ENCODE results near the gene NT5C2. TPM values are rescaled to one million over a fixed set of nuclear protein-coding genes. Genes with fewer than 3 reads are reported as not detected.

The NT5C2 gene
- total and polyA plus RNA-seq, 2 donors (not counting 3 experiments of a cell fraction or from before 2014, with no cell fraction given) = 47.2 to 69.9 TPM

DNA sequence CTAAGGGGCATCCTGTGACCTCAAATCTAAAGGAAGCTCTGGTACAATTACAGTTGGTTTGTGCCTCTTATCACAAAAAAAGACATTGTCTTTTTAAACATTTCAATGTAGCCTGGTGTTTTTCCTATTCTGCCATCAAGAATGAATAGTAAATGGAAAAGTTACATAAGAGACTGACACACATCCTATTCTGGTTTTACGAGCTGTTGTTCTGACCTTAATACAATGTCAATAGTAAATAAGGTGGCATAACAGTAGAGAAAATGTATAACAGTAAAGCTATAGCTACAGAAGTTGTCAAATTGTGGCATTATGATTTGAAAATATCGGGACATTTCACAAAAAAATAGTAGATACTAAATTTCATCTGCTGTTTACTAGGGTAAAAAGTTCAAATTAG lies 88.4 kb downstream of the NT5C2 start:
- Histone ChIP-seq H3K79me2 (ENCODE audit: control insufficient read depth, insufficient read depth, low read length) (peaks cover 8% of the 10 kb centered on the region), H3K4me2 (ENCODE audit: insufficient read depth, low read length) (no peak overlapping the region), H3K9me1 (replicated peaks; ENCODE audit: control insufficient read depth, extremely low read depth, insufficient read depth, low read length) (no peaks in the 10 kb centered on the region), H3K27me3 (ENCODE audit: control insufficient read depth in 2 of 2, insufficient read depth in 2 of 2, low read length in 2 of 2) (no peaks in the 10 kb centered on the region), H3K27ac (ENCODE audit: insufficient read depth, low read depth, low read length) (no peak overlapping the region), H3K9ac (replicated peaks; ENCODE audit: extremely low read depth, insufficient read depth, low read length) (no peak overlapping the region), H3K4me3 (replicated peaks in 1 of 3; ENCODE audit: insufficient read depth in 1 of 3, low read depth in 1 of 3, low read length in 3 of 3) (no peak overlapping the region), H3K9me3 (replicated peaks; ENCODE audit: control insufficient read depth, insufficient read depth, low read length) (no peaks in the 10 kb centered on the region), H3K36me3 (ENCODE audit: control insufficient read depth in 2 of 2, extremely low read depth in 1 of 2, insufficient read depth in 2 of 2, low read length in 2 of 2) (peaks cover 10 to 18% of the 10 kb centered on the region in 2 experiments), H2AFZ (ENCODE audit: low read depth, low read length) (no peak overlapping the region), H3K4me1 (ENCODE audit: control insufficient read depth, extremely low read depth, insufficient read depth, low read length) (no peaks in the 10 kb centered on the region), H4K20me1 (replicated peaks; ENCODE audit: control insufficient read depth, extremely low read depth, insufficient read depth, low read length) (no peaks in the 10 kb centered on the region)
- no peak for DNase-seq (ENCODE audit: low read depth, low spot score)
- dilution Hi-C loops (cut with MboI; ENCODE audit: extremely low pct_ligation_motif_present, low sequenced_read_pairs) = no loop called here
- BruUV-seq (replicated peaks) = no TSS peak
- FAIRE-seq = no peak
- no peak for TF ChIP-seq GATA2 (IDR thresholded peaks at IDR 0.05; ENCODE audit: insufficient read depth, insufficient read length, low read depth, low read length)
- no peak for TF ChIP-seq EZH2 (IDR thresholded peaks at IDR 0.05; ENCODE audit: borderline replicate concordance, low read depth, low read length, severe bottlenecking)
- no peak for TF ChIP-seq FOS (IDR thresholded peaks at IDR 0.05; ENCODE audit: borderline replicate concordance, insufficient read depth, low read length)
- TF ChIP-seq POLR2A (IDR thresholded peaks at IDR 0.05; ENCODE audit: low read depth, low read length) = no peak
- TF ChIP-seq POLR2AphosphoS5 (IDR thresholded peaks at IDR 0.05; ENCODE audit: insufficient read depth, low read depth, low read length) = no peak
- TF ChIP-seq JUN (IDR thresholded peaks at IDR 0.05; ENCODE audit: borderline replicate concordance, insufficient read depth, insufficient read length, low read depth) = no peak
- TF ChIP-seq, protein P1, sequence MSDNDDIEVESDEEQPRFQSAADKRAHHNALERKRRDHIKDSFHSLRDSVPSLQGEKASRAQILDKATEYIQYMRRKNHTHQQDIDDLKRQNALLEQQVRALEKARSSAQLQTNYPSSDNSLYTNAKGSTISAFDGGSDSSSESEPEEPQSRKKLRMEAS (IDR thresholded peaks at IDR 0.05; ENCODE audit: insufficient read depth, insufficient read length) = no peak
- ChIA-PET POLR2A (no interaction called here), CTCF (interaction anchor here (1.3 to 9.7 kb wide), 4 partner anchors 9 to 139 kb away, joined by 5 to 87 read pairs (median 6); no protein-coding TSS in a partner anchor)
- intact Hi-C loops (cut with micrococcal nuclease) = loop anchor here (5.0 kb wide), 1 partner anchor 138 kb away; no protein-coding TSS in a partner anchor

DNA sequence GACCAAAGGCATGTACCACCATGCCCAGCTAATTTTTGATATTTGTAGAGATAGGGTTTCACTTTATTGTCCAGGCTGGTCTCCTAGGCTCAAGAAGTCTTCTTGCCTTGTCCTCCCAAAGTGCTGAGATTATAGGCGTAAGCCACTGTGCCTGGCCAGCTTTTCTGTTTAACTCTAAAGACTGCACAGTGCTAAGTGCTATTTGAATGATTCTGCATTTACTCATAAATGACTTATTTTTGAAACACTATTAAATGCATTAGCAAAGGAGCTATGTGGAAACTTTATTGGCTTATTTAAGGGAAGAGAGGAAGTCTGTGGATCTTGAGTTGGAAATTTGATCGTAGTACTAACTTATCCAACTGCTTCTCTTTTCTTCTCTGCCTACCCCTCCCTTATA lies 89.1 kb downstream of the NT5C2 start:
- POLR2A ChIA-PET = no interaction called here
- DNase-seq (ENCODE audit: low read depth, low spot score) (no peak), FAIRE-seq (no peak)
- Histone ChIP-seq H3K4me2 (ENCODE audit: insufficient read depth, low read length) (no peak overlapping the region), H3K9me1 (replicated peaks; ENCODE audit: control insufficient read depth, extremely low read depth, insufficient read depth, low read length) (no peaks in the 10 kb centered on the region), H3K4me1 (ENCODE audit: control insufficient read depth, extremely low read depth, insufficient read depth, low read length) (no peaks in the 10 kb centered on the region), H3K36me3 (ENCODE audit: control insufficient read depth in 2 of 2, extremely low read depth in 1 of 2, insufficient read depth in 2 of 2, low read length in 2 of 2) (peaks cover 10 to 24% of the 10 kb centered on the region in 2 experiments), H3K4me3 (replicated peaks in 1 of 3; ENCODE audit: insufficient read depth in 1 of 3, low read depth in 1 of 3, low read length in 3 of 3) (no peak overlapping the region), H2AFZ (ENCODE audit: low read depth, low read length) (no peak overlapping the region), H3K79me2 (ENCODE audit: control insufficient read depth, insufficient read depth, low read length) (peaks cover 3% of the 10 kb centered on the region), H4K20me1 (replicated peaks; ENCODE audit: control insufficient read depth, extremely low read depth, insufficient read depth, low read length) (no peaks in the 10 kb centered on the region), H3K27me3 (ENCODE audit: control insufficient read depth in 2 of 2, insufficient read depth in 2 of 2, low read length in 2 of 2) (no peaks in the 10 kb centered on the region), H3K9ac (replicated peaks; ENCODE audit: extremely low read depth, insufficient read depth, low read length) (no peak overlapping the region), H3K9me3 (replicated peaks; ENCODE audit: control insufficient read depth, insufficient read depth, low read length) (no peaks in the 10 kb centered on the region), H3K27ac (ENCODE audit: insufficient read depth, low read depth, low read length) (no peak overlapping the region)
- no TSS peak for BruUV-seq (replicated peaks)
- dilution Hi-C loops (cut with MboI; ENCODE audit: extremely low pct_ligation_motif_present, low sequenced_read_pairs) (no loop called here), intact Hi-C loops (cut with micrococcal nuclease) (no loop called here)
- CTCF ChIA-PET = interaction anchor here (0.7 to 9.7 kb wide), 5 partner anchors 9 to 140 kb away, joined by 3 to 87 read pairs (median 5); no protein-coding TSS in a partner anchor
- TF ChIP-seq POLR2A (IDR thresholded peaks at IDR 0.05; ENCODE audit: low read depth, low read length) (no peak), FOS (IDR thresholded peaks at IDR 0.05; ENCODE audit: borderline replicate concordance, insufficient read depth, low read length) (no peak), MYC (IDR thresholded peaks at IDR 0.05; ENCODE audit: low read depth, low read length) (no peak)
- TF ChIP-seq, protein P1 (IDR thresholded peaks at IDR 0.05; ENCODE audit: insufficient read depth, insufficient read length) = no peak

All from endothelial cell of umbilical vein (primary cell).